ENCODE data around the gene KRTCAP2. TPM values are rescaled to one million over a fixed set of nuclear protein-coding genes. Genes with fewer than 3 reads are reported as not detected.

The KRTCAP2 gene
- polyA plus RNA-seq, 3 donors, result 157 to 256 (median 247) TPM

DNA sequence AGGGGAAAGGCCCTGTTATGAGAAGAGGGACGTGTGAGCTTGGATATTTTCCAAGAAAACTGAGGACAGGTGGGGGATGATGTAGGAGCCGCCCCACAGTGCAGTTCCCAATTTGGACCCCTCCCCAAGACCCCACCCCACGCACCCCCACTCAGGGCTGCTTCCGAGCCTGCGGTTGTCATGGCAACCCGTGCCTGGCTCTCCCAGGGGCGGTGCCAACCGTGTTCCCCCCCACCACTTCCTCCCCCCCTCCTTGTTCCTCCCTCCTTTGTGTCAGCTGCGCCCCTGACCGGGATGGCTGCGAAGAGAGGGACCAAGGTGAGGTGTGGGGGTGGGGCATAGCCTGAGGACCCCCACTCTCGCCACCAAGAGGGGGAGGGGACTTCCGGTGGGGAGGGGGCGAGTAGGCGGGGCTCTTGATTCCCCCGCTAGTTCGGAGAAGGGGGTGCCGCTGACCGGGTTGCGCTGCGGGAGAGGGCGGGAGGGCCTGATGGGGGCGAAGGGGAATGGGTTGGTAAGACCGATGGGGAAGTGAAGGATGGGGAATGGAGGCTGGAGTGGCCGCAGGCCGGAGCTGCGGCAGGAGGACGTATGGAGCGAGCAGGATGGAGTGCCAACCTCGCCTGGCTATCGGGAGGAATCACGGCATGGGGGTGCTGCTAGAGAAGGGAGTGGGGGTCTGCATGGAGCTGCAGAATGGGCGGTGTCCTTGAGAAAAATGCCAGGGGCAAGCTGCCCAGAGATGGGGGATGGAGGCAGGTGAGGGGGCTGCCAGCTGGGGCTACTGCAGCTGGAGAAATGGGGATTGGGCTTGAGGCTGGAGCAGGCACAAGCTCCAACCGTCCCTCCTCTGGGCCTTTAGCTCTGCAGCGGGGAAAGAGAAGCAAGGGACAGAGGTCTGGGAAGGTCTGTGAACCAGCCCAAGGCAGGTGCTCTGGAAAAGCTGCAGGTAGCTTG is 1.5 kb upstream of the KRTCAP2 start:
- no peaks in the 10 kb centered on the region for H3K9me3 ChIP-seq (replicated peaks in 1 of 2; ENCODE audit: control insufficient read depth in 1 of 2, insufficient read depth in 1 of 2, low read length in 2 of 2)
- Mint-ChIP-seq H3K4me1 (peaks cover 46% of the 10 kb centered on the region), H3K36me3 (peaks cover 11 to 18% of the 10 kb centered on the region in 2 donors), H3K4me3 (peak overlapping the region; percentile 27 to 81), H3K27me3 (ENCODE audit: low read depth in 3 of 3) (peaks cover 4 to 22% (median 21%) of the 10 kb centered on the region in 3 donors), H3K9me3 (no peaks in the 10 kb centered on the region), H3K27ac (peak overlapping the region in 2 of 7 donors; percentile 45 to 80)
- H3K36me3 ChIP-seq (replicated peaks in 1 of 2; ENCODE audit: control insufficient read depth in 1 of 2, insufficient read depth in 2 of 2, low read length in 2 of 2), result peaks cover 7 to 10% of the 10 kb centered on the region in 2 donors
- H3K79me2 ChIP-seq (ENCODE audit: insufficient read depth, low read length), result peaks cover 21% of the 10 kb centered on the region
- peak overlapping the region; percentile 21 for H2AFZ ChIP-seq (ENCODE audit: insufficient read depth, low read depth, low read length, poor library complexity, severe bottlenecking)
- 10% methylated on average over 18 of the region's 35 CpGs for WGBS (ENCODE audit: insufficient coverage)
- DNase-seq, result peak; percentile 18 to 45 (median 24)
- peaks cover 42 to 52% of the 10 kb centered on the region in 2 donors for H3K4me1 ChIP-seq (ENCODE audit: control insufficient read depth in 1 of 2, insufficient read depth in 2 of 2, low read length in 2 of 2)
- peak overlapping the region in 1 of 3 experiments; percentile 91 for H3K4me3 ChIP-seq (replicated peaks in 1 of 3; ENCODE audit: low read depth in 2 of 3, low read length in 3 of 3)
- H4K20me1 ChIP-seq (ENCODE audit: insufficient read depth, low read length), result no peaks in the 10 kb centered on the region
- TF ChIP-seq, protein P1, sequence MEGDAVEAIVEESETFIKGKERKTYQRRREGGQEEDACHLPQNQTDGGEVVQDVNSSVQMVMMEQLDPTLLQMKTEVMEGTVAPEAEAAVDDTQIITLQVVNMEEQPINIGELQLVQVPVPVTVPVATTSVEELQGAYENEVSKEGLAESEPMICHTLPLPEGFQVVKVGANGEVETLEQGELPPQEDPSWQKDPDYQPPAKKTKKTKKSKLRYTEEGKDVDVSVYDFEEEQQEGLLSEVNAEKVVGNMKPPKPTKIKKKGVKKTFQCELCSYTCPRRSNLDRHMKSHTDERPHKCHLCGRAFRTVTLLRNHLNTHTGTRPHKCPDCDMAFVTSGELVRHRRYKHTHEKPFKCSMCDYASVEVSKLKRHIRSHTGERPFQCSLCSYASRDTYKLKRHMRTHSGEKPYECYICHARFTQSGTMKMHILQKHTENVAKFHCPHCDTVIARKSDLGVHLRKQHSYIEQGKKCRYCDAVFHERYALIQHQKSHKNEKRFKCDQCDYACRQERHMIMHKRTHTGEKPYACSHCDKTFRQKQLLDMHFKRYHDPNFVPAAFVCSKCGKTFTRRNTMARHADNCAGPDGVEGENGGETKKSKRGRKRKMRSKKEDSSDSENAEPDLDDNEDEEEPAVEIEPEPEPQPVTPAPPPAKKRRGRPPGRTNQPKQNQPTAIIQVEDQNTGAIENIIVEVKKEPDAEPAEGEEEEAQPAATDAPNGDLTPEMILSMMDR (IDR thresholded peaks at IDR 0.05), result no peak
- intact Hi-C loops (cut with micrococcal nuclease), result loop anchor here in 1 of 2 donors (5.0 kb wide), 1 partner anchor 37 kb away; the partner anchor contains the start of gene SLC50A1
- no peaks in the 10 kb centered on the region for H3K27me3 ChIP-seq (ENCODE audit: control insufficient read depth in 2 of 2, insufficient read depth in 2 of 2, low read length in 2 of 2)
- no peak overlapping the region for H3K27ac ChIP-seq (ENCODE audit: low read depth in 1 of 2, low read length in 2 of 2)
- no peak overlapping the region for H3K9ac ChIP-seq (ENCODE audit: insufficient read depth, low read length, poor library complexity, severe bottlenecking)
- H3K4me2 ChIP-seq (replicated peaks; ENCODE audit: extremely low read depth, low read length, poor library complexity, severe bottlenecking), result peak overlapping the region; percentile 86

DNA sequence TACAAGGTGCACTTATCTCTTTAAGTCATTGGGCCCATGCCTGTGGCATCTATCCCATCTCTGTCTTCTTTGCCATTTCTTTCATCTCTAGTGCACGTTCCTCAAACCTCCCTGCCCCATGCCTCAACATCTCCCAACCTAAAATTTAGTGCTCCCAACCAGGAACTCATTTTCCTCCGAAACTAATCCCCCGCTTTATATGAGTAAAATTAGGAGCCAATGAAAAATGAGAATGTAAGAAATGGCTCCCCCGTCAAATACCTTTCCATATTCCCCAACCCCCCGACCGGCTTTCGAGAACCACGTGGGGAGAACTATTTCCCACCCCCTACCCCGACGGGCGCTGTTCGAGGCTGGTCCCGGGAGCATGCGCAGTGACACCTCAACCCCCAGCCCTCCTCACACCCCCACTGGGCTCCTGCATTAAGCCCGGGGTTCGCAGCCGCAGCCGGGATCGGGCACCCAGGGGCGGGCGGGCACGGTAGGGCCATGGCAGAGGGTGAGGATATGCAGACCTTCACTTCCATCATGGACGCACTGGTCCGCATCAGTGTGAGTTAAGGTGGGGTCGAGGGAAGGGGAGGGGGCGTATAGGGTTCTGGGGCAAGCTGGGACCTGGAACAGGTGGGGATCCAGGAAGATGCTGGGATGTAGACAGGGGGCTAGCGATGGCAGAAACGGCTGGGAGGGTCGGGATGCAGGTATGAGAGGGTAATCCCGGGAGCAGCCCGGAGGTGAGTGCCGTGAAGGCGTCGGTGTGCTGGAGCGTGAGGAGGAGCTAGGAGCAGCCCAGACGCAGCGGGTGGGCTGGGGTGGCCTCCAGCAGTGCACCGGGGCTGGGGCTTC is 597 bp upstream of the KRTCAP2 start, which contains the start of gene TRIM46:
Gene TRIM46, plus strand, starts transcription at position 372 of the 846 bp plus-strand sequence. Its CDS starts 118 bp downstream, at position 490.
- TF ChIP-seq, protein P1 (IDR thresholded peaks at IDR 0.05), result peak; percentile 67
- peaks cover 38% of the 10 kb centered on the region for H3K4me1 Mint-ChIP-seq
- H4K20me1 ChIP-seq (ENCODE audit: insufficient read depth, low read length), result no peaks in the 10 kb centered on the region
- H3K9me3 Mint-ChIP-seq, result no peaks in the 10 kb centered on the region
- peak within 1 kb of the TSS; percentile 69 to 90 for H3K27ac ChIP-seq (ENCODE audit: low read depth in 1 of 2, low read length in 2 of 2)
- WGBS (ENCODE audit: insufficient coverage), result under 1% methylated on average over 20 of the region's 38 CpGs
- H3K36me3 Mint-ChIP-seq, result peaks cover 19 to 27% of the 10 kb centered on the region in 2 donors
- no peaks in the 10 kb centered on the region for H3K9me3 ChIP-seq (replicated peaks in 1 of 2; ENCODE audit: control insufficient read depth in 1 of 2, insufficient read depth in 1 of 2, low read length in 2 of 2)
- H3K27me3 ChIP-seq (ENCODE audit: control insufficient read depth in 2 of 2, insufficient read depth in 2 of 2, low read length in 2 of 2), result no peaks in the 10 kb centered on the region
- H3K9ac ChIP-seq (ENCODE audit: insufficient read depth, low read length, poor library complexity, severe bottlenecking), result peak within 1 kb of the TSS; percentile 84
- peak within 1 kb of the TSS; percentile 86 for H3K4me2 ChIP-seq (replicated peaks; ENCODE audit: extremely low read depth, low read length, poor library complexity, severe bottlenecking)
- H3K27ac Mint-ChIP-seq, result peak within 1 kb of the TSS; percentile 84 to 96 (median 93)
- peaks cover 14 to 19% of the 10 kb centered on the region in 2 donors for H3K36me3 ChIP-seq (replicated peaks in 1 of 2; ENCODE audit: control insufficient read depth in 1 of 2, insufficient read depth in 2 of 2, low read length in 2 of 2)
- intact Hi-C loops (cut with micrococcal nuclease), result loop anchor here in 1 of 2 donors (5.0 kb wide), 1 partner anchor 36 kb away; the partner anchor contains the start of gene SLC50A1
- peak within 1 kb of the TSS; percentile 93 to 96 for H3K4me3 Mint-ChIP-seq
- peaks cover 21% of the 10 kb centered on the region for H3K79me2 ChIP-seq (ENCODE audit: insufficient read depth, low read length)
- peak within 1 kb of the TSS; percentile 96 for H2AFZ ChIP-seq (ENCODE audit: insufficient read depth, low read depth, low read length, poor library complexity, severe bottlenecking)
- peak within 1 kb of the TSS; percentile 70 to 95 (median 91) for H3K4me3 ChIP-seq (replicated peaks in 1 of 3; ENCODE audit: low read depth in 2 of 3, low read length in 3 of 3)
- DNase-seq, result peak in 1 of 3 donors; percentile 17
- H3K27me3 Mint-ChIP-seq (ENCODE audit: low read depth in 3 of 3), result peaks cover 4 to 22% (median 21%) of the 10 kb centered on the region in 3 donors
- H3K4me1 ChIP-seq (ENCODE audit: control insufficient read depth in 1 of 2, insufficient read depth in 2 of 2, low read length in 2 of 2), result peaks cover 36 to 44% of the 10 kb centered on the region in 2 donors

Measured in CD14-positive monocyte (primary cell).